Prostate gland (tissue), 2 donors: ENCODE results near the gene TMEM186.

Experiments used
- CTCF ChIP-seq, 4 experiments: fragments of 200-600 bp in 2 of 4; fragments of 450-650 bp in 2 of 4; sonication (generic) in 2 of 4; IDR thresholded peaks; 1 replicate in 3 of 4; 2 replicates in 1 of 4; pipeline ENCODE4 v1.5.1; 2016 to 2019; ENCODE audit warnings: antibody characterized with exemption in 4 of 4, mild to moderate bottlenecking in 2 of 4, moderate library complexity in 2 of 4
- POLR2A ChIP-seq: fragments of 450-650 bp; IDR thresholded peaks from one replicate; pipeline ENCODE4 v1.6.1; 2016; ENCODE audit warnings: antibody characterized with exemption, mild to moderate bottlenecking

GRCh38 chr16:8768692-8769091 is 28.7 kb downstream of the TMEM186 start:
- TF ChIP-seq POLR2A (no peak), CTCF (IDR thresholded peaks at IDR 0.05) (no peak)
